Stimulated activated CD4-positive, alpha-beta T cell treated with anti-CD3 and anti-CD28 coated beads, Interleukin-2, amount 100 ng/mL, for 4 hours (primary cell): ENCODE data around the gene HDAC11.
"Not testable (repeated sequence)": the region's sequence is repeated elsewhere in the genome, so short reads cannot be mapped to it uniquely, and the experiment has no call there.

ENCODE experiments used
- DNase-seq: peaks from one replicate; pipeline ENCODE4 v3.0.0-alpha.2; 2020; ENCODE audit warnings: low read depth

The HDAC11 gene

GRCh38 chr3:13493867-13494441 is 13.8 kb downstream of the HDAC11 start:
- no peak for DNase-seq

GRCh38 chr3:13494463-13495350 is 14.6 kb downstream of the HDAC11 start:
- DNase-seq, result no peak

GRCh38 chr3:13495351-13495813 is 15.3 kb downstream of the HDAC11 start:
- no peak for DNase-seq

- DNase-seq, result peak; percentile 47
These were observed 16.0 kb downstream of the HDAC11 start for GRCh38 chr3:13495921-13496723.

- no peak for DNase-seq
These were observed 16.8 kb downstream of the HDAC11 start for GRCh38 chr3:13496879-13497278.

GRCh38 chr3:13497386-13497785 is 17.3 kb downstream of the HDAC11 start:
- DNase-seq, result no peak

- no peak for DNase-seq
These were observed 18.4 kb downstream of the HDAC11 start for GRCh38 chr3:13498354-13499060.

GRCh38 chr3:13499246-13499645 is 19.1 kb downstream of the HDAC11 start:
- DNase-seq, result not testable (repeated sequence)

GRCh38 chr3:13500133-13500885 is 20.2 kb downstream of the HDAC11 start:
- no peak for DNase-seq

GRCh38 chr3:13501056-13501455 is 20.9 kb downstream of the HDAC11 start:
- no peak for DNase-seq

GRCh38 chr3:13501521-13501920 is 21.4 kb downstream of the HDAC11 start:
- no peak for DNase-seq

GRCh38 chr3:13501958-13502790 is 22.1 kb downstream of the HDAC11 start:
- DNase-seq, result no peak

GRCh38 chr3:13502791-13503060 is 22.6 kb downstream of the HDAC11 start:
- DNase-seq, result no peak

- DNase-seq, result no peak
These were observed 24.2 kb downstream of the HDAC11 start for GRCh38 chr3:13504161-13504831.

- DNase-seq, result no peak
These were observed 25.3 kb downstream of the HDAC11 start for GRCh38 chr3:13505147-13506130.

GRCh38 chr3:13506239-13506638 is 26.1 kb downstream of the HDAC11 start:
- no peak for DNase-seq

- DNase-seq, result no peak
These were observed 26.6 kb downstream of the HDAC11 start for GRCh38 chr3:13506680-13507079.

- DNase-seq, result no peak
These were observed 27.1 kb downstream of the HDAC11 start for GRCh38 chr3:13507247-13507569.
